GM12875 (cell line): ENCODE results near the gene PCDH19.

Experiments
- H3K4me3 ChIP-seq: one replicate; pipeline ENCODE4 v1.5.1; 2011; ENCODE audit warnings: low read depth, low read length, control low read depth
- CTCF ChIP-seq: IDR thresholded peaks from 2 replicates; pipeline ENCODE4 v1.5.1; 2011; ENCODE audit warnings: low read depth, mild to moderate bottlenecking, control low read depth, inconsistent platforms, low read length, moderate library complexity, borderline replicate concordance; ENCODE audit not compliant: insufficient read depth

The PCDH19 gene

GRCh38 chrX:100381619-100382018, 28.5 kb downstream of the PCDH19 start:
- H3K4me3 ChIP-seq: no peak overlapping the region
- no peak for TF ChIP-seq CTCF

- peak; percentile 49; the same call in 1 of the 2 replicates for TF ChIP-seq CTCF
- H3K4me3 ChIP-seq: no peak overlapping the region
Observed at GRCh38 chrX:100379388-100379986, 30.6 kb downstream of the PCDH19 start.

- TF ChIP-seq CTCF: no peak
- no peak overlapping the region for H3K4me3 ChIP-seq
Observed at GRCh38 chrX:100377826-100378225, 32.2 kb downstream of the PCDH19 start.

- TF ChIP-seq CTCF: no peak
- no peak overlapping the region for H3K4me3 ChIP-seq
Observed at GRCh38 chrX:100376576-100376975, 33.5 kb downstream of the PCDH19 start.

GRCh38 chrX:100373673-100374072, 36.4 kb downstream of the PCDH19 start:
- TF ChIP-seq CTCF: no peak
- H3K4me3 ChIP-seq: no peak overlapping the region

- peak; percentile 59; the same call in 1 of the 2 replicates for TF ChIP-seq CTCF
Observed at GRCh38 chrX:100368167-100368566, 41.9 kb downstream of the PCDH19 start.

GRCh38 chrX:100363896-100364295, 46.2 kb downstream of the PCDH19 start:
- H3K4me3 ChIP-seq: no peak overlapping the region
- TF ChIP-seq CTCF: no peak

More at GRCh38 chrX:100368167-100368566, 41.9 kb downstream of the PCDH19 start:
- H3K4me3 ChIP-seq: no peak overlapping the region
